ENCODE measurements around the gene CCDC159.
"Not testable (repeated sequence)": the region's sequence is repeated elsewhere in the genome, so short reads cannot be mapped to it uniquely, and the experiment has no call there.

The CCDC159 gene

GRCh38 chr19:11338569-11339253 is 7.6 kb upstream of the CCDC159 start:
- no peak for DNase-seq (ENCODE audit: low read depth)

- peak; percentile 79 for DNase-seq (ENCODE audit: low read depth)
These were observed 6.8 kb upstream of the CCDC159 start, which contains the start of gene RAB3D for GRCh38 chr19:11339254-11340098. TSS of gene RAB3D (minus strand) at chr19:11339657. CDS start at chr19:11337399, 2,258 bp downstream.

GRCh38 chr19:11340099-11340467 is 6.2 kb upstream of the CCDC159 start:
- not testable (repeated sequence) for DNase-seq (ENCODE audit: low read depth)

GRCh38 chr19:11342429-11342828 is 3.9 kb upstream of the CCDC159 start:
- no peak for DNase-seq (ENCODE audit: low read depth)

- no peak for DNase-seq (ENCODE audit: low read depth)
These were observed 1.1 kb upstream of the CCDC159 start for GRCh38 chr19:11345122-11345803.

- DNase-seq (ENCODE audit: low read depth) = no peak
These were observed 1.3 kb downstream of the CCDC159 start for GRCh38 chr19:11347546-11348039.

- no peak for DNase-seq (ENCODE audit: low read depth)
These were observed 2.9 kb downstream of the CCDC159 start for GRCh38 chr19:11349171-11349570.

GRCh38 chr19:11354102-11354501 is 7.8 kb downstream of the CCDC159 start:
- DNase-seq (ENCODE audit: low read depth) = not testable (repeated sequence)

- peak; percentile 79 for DNase-seq (ENCODE audit: low read depth)
These were observed 9.1 kb downstream of the CCDC159 start, which contains the start of gene PLPPR2 for GRCh38 chr19:11355160-11356073. TSS of gene PLPPR2 (plus strand) at chr19:11355432. CDS start at chr19:11357674, 2,242 bp downstream.

- DNase-seq (ENCODE audit: low read depth) = no peak
These were observed 9.7 kb downstream of the CCDC159 start for GRCh38 chr19:11356074-11356397.

GRCh38 chr19:11356676-11357550 is 10.6 kb downstream of the CCDC159 start:
- DNase-seq (ENCODE audit: low read depth) = no peak

- no peak for DNase-seq (ENCODE audit: low read depth)
These were observed 13.1 kb downstream of the CCDC159 start for GRCh38 chr19:11359421-11359820.

- no peak for DNase-seq (ENCODE audit: low read depth)
These were observed 14.9 kb downstream of the CCDC159 start for GRCh38 chr19:11361037-11361770.

- no peak for DNase-seq (ENCODE audit: low read depth)
These were observed 15.7 kb downstream of the CCDC159 start for GRCh38 chr19:11361771-11362731.

GRCh38 chr19:11363881-11364280 is 17.6 kb downstream of the CCDC159 start:
- DNase-seq (ENCODE audit: low read depth) = no peak

GRCh38 chr19:11364296-11364904 is 18.1 kb downstream of the CCDC159 start:
- DNase-seq (ENCODE audit: low read depth) = no peak

GRCh38 chr19:11364935-11365334 is 18.6 kb downstream of the CCDC159 start:
- DNase-seq (ENCODE audit: low read depth) = no peak

- DNase-seq (ENCODE audit: low read depth) = no peak
These were observed 19.3 kb downstream of the CCDC159 start for GRCh38 chr19:11365557-11366117.
